HK-2 (cell line): Measurements from ENCODE around the gene MGAT4A.

Source experiments
- DNase-seq: peaks from one replicate; pipeline ENCODE4 v3.0.0-alpha.2; 2018; ENCODE audit not compliant: unreplicated experiment

The MGAT4A gene

DNA sequence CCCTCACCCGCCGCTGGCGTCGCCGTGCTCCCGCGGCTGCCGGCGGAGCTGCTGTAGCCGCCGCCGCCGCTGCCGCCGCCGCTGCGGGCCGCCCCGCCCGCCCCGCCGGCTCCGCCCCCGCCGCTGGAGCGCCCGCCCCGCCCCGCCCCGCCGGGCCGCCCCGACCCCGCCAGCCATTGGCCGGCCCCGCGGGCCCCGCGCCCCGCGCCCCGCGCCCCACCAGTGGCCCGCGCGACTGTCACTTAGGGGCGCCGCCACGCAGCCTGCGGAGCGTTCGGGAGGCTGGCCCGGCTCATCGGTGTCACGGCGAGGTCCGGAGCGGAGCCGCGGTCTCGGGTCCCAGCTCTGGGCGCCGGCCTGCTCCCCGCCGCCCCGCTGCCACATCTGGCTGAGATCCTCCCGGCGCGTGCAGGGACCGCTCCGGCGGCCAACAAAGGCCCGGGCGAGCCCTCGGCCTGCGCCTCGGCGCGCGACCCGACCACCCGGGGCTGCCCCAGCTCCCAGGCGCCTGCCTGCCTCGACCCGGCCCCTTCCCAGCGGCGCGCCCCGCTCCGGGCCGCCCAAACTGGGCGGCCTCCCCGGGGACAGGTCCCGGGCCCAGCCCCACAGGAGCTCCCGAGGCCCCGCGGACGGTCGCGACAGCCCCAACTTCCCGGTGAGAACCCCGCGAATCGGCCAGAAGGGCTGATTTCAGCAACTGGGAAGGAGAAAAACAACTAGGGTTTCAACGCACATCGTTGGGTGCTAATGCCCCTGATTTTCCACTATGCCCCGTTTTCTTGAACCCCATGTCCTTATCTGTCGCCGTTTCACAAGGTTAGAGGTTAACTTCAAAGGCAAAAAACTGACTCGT, at the start of gene MGAT4A:
TSS of gene MGAT4A (minus strand) at position 92 of the 853 bp plus-strand sequence. CDS start 4,800 bp downstream, outside the sequence.
- DNase-seq = peak; percentile 48

DNA sequence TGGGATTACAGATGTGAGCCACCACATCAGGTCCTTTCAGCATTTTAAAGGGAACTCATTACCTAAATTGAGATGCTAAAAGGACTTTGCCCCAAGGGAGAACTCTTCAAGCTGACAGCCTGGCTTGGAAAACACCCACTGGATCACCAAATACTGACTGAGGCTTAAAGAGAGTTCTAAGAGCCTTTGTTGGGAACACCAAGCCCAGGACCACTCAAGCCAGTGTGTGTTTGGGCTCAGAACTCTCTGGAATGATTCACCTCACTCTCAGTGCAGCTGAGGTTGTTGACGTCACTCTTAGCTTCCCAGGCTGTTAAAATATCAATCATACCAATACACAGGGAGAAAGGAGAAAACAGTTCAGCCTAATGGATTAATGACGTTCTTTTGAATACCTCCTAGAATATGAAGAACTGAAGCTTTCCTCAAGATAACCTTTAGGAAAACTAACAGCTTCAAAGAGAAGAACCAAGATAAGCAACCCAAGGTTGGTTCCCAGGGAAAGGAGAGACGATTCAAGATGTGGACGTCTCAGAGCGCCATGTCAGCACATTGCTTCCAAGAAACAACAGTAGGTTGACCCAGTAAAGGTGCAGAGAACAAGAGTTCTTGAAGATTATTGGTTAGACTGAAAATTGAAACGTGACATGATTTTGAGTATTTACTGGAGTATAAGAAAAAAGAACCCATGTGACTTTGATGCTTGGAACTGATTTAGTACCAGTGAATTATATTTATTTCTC, 48.0 kb upstream of the MGAT4A start:
- no peak for DNase-seq

DNA sequence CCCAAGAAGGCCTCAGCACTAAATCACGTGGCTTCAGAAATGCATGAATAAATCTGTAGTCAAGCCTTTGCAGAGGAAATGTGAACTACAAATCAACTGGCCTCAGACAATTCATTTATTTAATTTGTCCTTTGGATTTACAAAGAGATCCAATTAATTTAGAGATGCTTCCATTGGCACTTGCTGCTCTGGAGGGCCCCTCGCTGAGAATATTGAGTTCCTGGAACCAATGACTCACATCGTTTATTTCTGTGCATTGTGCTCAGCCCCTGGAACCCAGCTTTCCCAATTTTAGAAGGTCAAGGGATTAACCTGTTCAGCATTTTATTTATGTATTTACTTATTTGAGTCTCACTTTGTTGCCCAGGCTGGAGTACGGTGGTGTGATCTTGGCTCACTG, 47.2 kb upstream of the MGAT4A start:
- no peak for DNase-seq

DNA sequence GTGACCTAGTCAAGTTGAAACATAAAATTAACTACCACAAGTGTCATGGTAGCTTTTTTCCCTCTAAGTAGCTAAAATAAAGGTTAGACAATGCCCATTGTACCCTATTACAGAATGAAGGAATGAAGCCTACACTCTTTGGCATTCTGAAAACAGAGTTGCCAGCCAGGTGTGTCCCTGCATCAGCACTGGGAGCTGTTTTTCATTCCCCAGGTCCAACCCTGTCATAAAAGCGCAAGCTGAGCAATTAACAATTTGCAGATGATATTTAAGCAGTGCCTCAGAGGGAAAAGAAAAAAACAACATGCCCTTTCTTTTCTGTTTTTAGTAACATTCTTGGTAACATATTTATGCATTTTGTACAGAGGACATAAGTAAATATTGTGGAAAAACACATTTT, 46.8 kb upstream of the MGAT4A start:
- DNase-seq = no peak

DNA sequence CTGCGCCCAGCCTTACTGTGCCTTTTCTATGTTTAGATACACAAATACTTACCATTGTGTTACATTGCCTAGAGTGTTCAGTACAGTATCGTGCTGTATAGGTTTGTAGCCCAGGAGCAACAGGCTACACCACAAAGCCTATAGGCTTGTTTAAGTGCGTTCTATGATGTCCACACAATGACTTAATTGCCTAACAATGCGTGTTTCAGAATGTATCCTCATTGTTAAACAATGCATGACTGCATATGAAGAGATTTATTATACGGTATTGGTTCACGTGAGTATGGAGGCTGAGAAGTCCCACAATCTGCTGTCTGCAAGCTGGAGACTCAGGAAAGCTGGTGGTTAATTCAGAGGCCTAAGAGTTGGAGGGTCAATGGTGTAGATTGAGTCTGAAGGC, 46.1 kb upstream of the MGAT4A start:
- DNase-seq = no peak

DNA sequence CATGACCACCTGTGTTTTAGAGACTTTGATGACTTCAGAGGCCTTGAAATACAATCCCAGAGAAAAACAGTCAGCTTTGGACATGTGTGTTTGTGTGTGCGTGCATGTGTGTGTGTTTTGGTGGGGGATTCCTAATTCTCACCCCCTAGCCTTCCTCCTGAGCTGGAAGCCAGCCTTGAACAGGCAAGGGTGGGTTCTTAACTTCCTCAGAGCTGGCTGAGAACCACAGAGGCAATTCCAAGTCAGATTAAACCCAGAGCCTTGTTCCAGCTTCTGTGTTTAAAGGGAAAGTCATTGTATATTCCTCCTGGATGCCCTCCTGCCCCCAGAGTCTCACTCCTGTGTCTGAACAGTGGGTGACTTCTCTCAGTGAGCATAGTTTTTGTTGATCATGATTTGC, 45.2 kb upstream of the MGAT4A start:
- DNase-seq = no peak

DNA sequence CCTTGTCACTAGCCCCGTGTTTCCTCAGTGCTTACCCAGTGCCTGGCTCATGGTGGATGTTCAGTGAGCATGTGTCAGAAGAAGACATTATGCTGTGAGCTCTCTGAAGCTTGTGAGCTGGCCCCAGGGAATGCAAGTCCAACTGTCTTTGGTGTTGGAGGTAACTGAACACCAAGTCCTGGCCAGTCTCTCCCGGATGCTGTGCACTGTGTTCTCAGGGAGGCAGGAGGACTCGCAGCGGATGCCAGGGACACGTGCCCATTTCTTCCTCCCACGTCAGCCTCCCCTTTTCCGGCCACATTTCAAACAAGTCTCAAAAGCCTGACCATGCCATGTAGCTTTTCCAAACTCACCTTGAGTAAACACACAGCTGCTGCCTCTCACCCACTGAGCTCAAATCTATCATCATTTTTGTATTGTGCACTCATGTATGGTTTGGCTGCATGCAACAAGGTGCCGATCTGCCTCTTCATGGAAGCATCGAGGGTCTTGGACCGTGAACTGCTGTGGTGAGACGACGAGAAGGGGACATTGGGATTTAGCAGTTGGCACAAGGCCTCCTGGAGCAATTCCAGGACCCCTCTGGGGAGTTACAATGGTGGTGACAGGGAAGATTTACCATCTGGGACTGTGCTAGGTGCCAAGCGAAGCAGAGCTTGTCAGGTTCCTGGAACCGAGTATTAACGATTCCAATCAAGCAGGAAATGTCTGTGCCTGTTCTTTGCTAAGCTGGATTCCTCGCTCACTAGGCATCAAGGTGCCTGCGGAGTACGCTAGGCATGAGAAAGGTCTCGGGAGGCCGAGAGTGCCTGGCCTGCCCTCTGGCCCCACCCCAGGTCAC, 44.4 kb upstream of the MGAT4A start:
- DNase-seq = no peak

DNA sequence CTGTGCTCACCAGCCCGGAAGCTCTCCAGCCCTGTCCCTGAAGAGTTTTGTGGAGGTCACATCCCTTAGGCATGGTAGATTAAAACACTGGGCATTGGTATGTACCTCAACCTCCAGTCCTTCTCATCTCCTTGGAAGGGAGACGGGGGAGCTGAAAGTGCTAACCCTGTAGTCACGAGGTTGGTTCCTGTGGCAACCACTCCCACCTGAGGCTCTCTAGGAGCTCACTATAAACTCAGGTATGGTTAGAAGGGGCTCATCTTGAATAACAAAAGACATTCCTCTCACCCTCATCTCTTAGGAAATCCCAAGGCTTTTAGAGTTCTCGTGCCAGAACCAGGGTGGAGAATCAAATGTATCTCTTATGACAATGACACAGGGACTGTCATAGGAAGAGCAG, 43.0 kb upstream of the MGAT4A start:
- DNase-seq = no peak

DNA sequence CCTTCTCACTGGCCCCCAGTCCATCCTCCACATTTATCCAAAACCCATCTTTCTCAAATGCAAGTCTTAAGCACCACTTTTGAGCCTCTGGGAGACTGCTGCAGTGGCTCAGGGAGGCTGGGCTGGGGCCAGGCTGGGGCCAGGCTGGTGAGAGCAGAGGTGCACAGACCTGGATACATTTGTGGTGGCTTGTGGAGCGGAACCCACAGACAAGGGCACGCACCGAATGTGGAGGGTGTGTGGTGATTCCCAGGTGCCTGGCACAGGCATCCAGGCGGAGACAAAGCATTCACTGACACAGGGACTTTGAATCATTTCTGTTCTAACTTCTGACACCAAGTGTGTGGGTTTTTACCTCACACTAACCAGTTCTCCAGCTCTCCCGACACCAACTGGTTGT, 42.2 kb upstream of the MGAT4A start:
- no peak for DNase-seq

DNA sequence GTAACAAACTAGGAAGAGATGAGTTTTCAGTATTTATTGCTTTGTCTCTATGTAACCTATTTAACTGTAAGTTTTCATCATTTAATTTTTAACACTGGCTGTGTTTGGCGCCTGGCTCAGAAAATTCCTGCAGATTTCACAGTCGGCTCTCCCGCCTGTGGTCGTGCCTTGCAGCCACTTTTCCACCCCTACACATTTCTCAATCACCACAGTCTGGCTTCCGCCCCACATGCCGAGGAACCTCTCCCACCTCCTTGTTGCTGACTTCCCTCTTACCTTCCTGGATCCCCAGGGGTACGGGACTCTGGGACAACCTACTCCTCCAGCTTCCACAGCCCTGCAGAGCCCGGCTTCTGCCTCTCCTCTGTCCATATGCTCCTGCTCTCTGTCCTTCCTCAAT, 41.6 kb upstream of the MGAT4A start:
- DNase-seq = no peak

DNA sequence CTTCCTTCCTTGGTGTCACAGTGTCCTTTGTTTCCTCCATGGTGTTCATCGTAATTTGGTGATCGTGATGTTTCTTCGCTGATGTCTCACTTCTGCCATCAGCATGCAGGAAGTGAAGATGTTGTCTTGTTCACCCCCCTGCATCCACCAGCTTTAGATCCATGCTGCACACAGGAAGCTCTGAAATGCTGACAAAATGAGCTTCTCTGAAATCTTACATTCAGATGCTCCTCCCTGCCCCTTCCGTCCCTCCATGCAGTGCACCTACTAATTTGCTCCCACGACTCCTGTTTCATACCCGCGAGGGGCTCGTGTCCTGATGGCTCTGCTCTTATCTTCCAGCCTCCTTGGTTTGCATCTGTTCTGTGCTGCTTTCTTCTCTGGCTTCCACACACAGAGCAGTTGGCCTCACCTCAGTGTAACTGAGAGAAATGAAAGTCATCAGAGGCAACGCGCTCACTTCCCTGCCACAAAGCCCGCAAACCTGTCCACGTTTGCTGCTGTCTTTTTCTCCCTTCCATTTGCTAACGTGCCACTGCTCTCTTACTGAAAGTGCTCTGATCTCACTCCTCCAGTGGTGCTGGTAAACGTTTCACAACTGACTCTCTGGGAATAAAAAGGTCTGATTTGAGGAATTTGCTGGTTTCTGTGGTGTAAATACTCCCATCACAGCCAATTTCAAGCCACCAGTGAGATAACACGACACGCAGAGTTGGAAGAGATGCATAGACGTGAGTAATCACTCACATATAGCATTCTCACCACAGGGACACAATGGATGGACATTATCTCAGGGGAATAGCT, 41.0 kb upstream of the MGAT4A start:
- DNase-seq = no peak

DNA sequence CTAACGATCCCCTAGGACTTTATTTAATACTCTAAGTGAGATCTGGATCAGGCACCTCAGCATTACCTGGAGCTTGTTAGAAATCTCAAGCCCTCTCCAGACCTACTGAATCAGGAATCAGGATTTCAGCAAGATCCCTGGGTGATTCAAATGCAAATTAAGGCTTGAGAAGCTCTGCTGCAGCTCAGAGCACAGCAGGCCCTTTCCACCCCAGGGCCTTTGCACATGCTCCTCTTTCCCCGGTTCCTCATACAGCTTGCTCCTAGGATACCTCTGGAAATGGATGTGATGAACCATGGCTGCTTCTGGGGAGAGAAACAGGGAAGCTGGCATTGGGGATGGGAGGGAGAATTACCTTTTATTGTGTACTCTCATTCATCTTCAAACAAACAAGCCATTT, 40.3 kb upstream of the MGAT4A start:
- DNase-seq = no peak

DNA sequence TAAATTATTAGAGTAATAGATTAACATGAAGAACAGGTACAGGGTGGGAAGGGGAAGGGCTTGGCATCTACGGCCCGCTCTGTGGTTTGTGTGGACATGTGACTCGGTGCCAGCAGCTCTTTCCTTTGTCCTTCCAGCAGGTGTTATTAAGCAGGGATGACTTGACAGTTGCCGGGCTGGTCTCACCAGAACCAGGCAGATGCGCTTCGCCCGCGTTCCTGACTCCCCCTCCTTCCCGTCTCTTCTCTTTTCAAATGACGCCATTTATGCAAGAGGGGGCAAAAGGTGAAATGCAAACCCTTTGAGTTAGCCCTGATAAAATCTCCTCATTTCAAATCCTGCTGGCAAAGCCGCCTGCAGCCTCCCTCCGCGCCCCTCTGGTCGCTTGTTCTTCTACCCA, 38.9 kb upstream of the MGAT4A start:
- no peak for DNase-seq

DNA sequence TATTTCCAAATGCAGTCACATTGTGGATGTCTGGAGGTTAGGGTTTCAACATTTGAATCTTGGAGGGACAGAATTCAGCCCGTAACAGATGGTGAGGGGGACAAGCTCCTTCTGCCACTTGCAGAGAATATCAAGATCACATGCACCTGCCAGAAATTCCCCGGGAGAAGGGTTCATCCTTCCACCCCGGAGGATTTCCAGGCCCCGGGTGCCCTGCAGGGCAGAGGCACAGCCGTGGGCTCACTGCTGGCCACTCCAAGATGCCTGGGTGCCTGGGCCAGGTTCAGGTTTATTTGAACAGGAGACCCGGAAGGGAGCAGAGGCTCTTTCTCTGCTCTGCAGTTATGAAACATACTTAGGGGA, 38.2 kb upstream of the MGAT4A start:
- DNase-seq = no peak

DNA sequence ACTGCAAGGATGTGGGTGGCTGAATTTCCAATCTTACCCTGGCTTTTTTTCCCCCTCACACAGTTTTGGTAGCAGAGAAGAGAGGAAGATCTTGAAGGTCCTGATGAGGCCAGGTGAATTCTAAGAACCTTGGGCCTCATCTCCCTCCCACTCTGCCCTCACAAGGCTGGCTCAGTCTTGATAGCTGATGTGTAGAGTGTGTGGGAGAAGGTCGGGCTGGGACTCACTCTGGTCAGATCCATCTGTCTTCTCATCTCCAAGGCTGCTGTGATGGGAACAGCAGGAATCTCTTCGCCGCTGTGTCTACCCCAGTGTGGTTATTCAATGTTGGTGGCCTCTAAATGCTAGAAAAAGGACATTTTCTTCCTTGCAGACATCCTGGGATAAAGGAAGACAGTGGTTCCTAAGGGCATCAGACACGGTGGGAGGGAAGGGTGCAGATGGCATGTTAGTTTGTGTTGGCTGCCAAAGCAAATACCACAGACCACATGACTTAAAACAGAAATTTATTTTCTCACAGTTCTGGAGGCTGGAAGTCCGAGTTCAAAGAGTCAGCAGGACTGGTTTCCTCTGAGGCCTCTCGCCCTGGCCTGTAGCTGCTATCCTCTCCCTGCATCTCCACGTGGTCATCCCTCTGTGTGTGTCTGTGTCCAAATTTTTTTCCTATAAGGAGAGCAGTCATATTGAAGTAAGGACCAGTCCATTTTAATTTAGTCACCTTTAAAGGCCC, 37.6 kb upstream of the MGAT4A start:
- DNase-seq = no peak

DNA sequence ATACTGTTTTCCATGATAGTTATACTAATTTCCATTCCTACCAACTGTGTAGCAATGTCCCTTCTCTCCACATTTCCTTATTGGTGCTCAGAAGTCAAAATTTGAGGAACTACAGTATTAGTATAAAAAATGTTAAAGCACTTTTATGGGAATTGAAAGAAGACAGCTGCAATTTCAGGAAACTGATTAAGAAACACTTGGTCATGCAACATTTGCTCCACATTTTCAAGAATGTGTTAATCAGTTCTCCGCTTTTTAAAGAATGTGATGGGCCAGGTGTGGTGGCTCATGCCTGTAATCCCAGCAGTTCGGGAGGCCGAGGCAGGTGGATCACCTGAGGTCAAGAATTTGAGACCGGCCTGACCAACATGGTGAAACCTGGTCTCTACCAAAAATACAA, 33.6 kb upstream of the MGAT4A start:
- DNase-seq = no peak

DNA sequence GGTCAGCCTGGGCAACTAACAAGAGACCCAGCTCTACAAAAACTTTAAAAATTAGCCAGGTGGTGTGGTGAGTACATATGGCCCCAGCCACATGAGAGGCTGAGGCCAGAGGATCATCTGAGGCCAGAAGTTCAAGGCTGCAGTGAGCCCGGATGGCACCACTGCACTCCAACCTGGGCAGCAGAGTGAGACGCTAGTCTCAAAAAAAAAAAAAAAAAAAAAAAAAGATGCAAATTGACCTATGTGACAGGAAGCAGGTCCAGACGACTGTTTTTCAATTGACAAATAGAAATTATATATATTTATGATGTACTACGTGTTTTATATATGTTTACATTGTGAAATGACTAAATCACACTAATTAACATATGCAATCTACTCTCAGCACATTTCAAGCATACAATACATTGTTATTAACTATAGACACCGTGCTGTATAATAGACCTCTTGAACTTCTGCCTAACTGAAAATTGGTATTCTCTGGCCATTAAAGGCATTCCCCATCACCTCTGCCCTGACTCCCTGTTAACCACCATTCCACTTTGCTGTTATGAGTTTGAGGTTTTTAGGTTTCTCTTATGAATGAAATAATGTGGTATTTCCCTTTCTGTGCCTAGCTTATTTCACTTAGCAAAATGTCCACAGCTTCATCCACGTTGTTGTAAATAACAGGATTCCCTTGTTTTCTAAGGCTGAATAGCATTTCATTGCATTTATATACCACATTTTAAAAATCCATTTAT, 32.4 kb upstream of the MGAT4A start:
- no peak for DNase-seq

DNA sequence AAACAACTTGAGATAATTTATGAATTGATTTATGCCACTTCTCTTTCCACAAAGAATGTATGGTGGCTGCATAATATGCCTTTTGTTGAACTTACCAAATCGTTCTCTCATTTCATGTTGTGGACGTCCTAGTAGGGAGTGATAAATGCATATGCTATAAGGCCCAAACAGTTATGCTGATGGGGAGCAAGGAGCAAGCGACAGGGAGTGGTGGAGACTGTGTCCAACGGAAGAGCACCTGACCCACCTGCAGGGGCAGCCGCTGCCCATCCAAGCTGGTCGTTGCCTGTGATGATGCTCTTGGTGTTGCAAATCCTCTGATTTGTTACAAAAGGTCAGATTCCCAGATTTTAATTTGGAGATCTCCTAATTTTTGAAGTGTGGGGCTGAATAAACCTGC, 31.0 kb upstream of the MGAT4A start:
- DNase-seq = no peak

DNA sequence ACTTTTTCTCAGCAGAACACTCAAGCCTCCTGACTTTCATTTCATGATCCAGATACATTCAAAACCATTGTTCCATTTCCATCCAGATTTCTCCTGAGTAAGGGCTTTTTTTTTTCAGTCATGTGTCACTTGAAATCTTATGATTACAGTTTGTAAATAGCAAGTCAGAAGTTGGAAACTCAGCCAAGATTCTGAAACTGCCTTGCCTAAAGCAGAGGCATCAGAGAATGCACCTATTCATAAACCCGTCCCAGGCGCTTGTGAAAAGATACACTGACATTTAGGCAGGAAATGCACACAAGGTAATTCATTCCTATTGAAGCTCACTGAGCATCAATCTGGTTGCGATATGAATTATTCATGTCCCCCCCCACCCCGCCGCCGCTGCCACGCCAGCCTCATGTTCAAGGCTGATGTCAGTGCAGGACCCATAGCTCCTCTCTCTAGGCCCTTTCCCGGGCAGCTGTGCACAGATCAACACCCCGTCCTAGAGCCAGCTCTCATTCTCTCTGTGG, 30.4 kb upstream of the MGAT4A start:
- DNase-seq = no peak
